Chondrocyte (in vitro differentiated cells): Measurements from ENCODE around the gene RC3H2. TPM values are rescaled to one million over a fixed set of nuclear protein-coding genes. Genes with fewer than 3 reads are reported as not detected.
"Not testable (repeated sequence)": the region's sequence is repeated elsewhere in the genome, so short reads cannot be mapped to it uniquely, and the experiment has no call there.

ENCODE experiments used
- DNase-seq: peaks from one replicate; pipeline ENCODE4 v3.0.0; 2021; ENCODE audit warnings: mixed read lengths, low spot score
- H3K27ac Mint-ChIP-seq: one replicate; pipeline ENCODE4 v1.8.0; 2021; ENCODE audit warnings: mild to moderate bottlenecking, moderate library complexity, mixed read lengths; ENCODE audit not compliant: unreplicated experiment
- H3K27me3 Mint-ChIP-seq: 2 replicates; pipeline ENCODE4 v1.8.0; 2021; ENCODE audit warnings: low read depth, mixed read lengths
- H3K36me3 Mint-ChIP-seq: 2 replicates; pipeline ENCODE4 v1.8.0; 2021; ENCODE audit warnings: low read depth, mixed read lengths
- H3K4me1 Mint-ChIP-seq: 2 replicates; pipeline ENCODE4 v1.8.0; 2021; ENCODE audit warnings: low read depth, mild to moderate bottlenecking, mixed read lengths
- H3K4me3 Mint-ChIP-seq: one replicate; pipeline ENCODE4 v1.8.0; 2021; ENCODE audit warnings: mild to moderate bottlenecking, moderate library complexity, mixed read lengths; ENCODE audit not compliant: unreplicated experiment
- H3K9me3 Mint-ChIP-seq: 2 replicates; pipeline ENCODE4 v1.8.0; 2021; ENCODE audit warnings: low read depth, mixed read lengths
- CTCF ChIP-seq: fragments of 200-600 bp; sonication (generic); IDR thresholded peaks from 2 replicates; pipeline ENCODE4 v1.5.0; 2021; ENCODE audit warnings: antibody characterized with exemption, mild to moderate bottlenecking, moderate library complexity
- total RNA-seq: library from RNA; stranded (reverse); gene quantifications from 3 replicates; pipeline ENCODE4 v1.2.1, GENCODE V29; 2021

Gene RC3H2
- total RNA-seq, 1 donor from 2014 or later, result 74.6 TPM

GRCh38 chr9:122848256-122848943 lies 56.8 kb downstream of the RC3H2 start:
- TF ChIP-seq CTCF, result no peak
- peaks cover 21% of the 10 kb centered on the region for H3K36me3 Mint-ChIP-seq
- no peak overlapping the region for H3K27ac Mint-ChIP-seq
- no peaks in the 10 kb centered on the region for H3K4me1 Mint-ChIP-seq
- no peak overlapping the region for H3K4me3 Mint-ChIP-seq
- H3K9me3 Mint-ChIP-seq, result no peaks in the 10 kb centered on the region
- no peaks in the 10 kb centered on the region for H3K27me3 Mint-ChIP-seq
- no peak for DNase-seq

GRCh38 chr9:122846371-122846940 lies 58.7 kb downstream of the RC3H2 start:
- no peaks in the 10 kb centered on the region for H3K9me3 Mint-ChIP-seq
- no peak overlapping the region for H3K4me3 Mint-ChIP-seq
- peaks cover 21% of the 10 kb centered on the region for H3K36me3 Mint-ChIP-seq
- TF ChIP-seq CTCF, result no peak
- no peak overlapping the region for H3K27ac Mint-ChIP-seq
- H3K4me1 Mint-ChIP-seq, result no peaks in the 10 kb centered on the region
- no peak for DNase-seq
- H3K27me3 Mint-ChIP-seq, result no peaks in the 10 kb centered on the region

GRCh38 chr9:122845116-122845515 lies 60.0 kb downstream of the RC3H2 start:
- no peak for DNase-seq
- H3K36me3 Mint-ChIP-seq, result peaks cover 14% of the 10 kb centered on the region
- no peaks in the 10 kb centered on the region for H3K4me1 Mint-ChIP-seq
- TF ChIP-seq CTCF, result no peak
- no peak overlapping the region for H3K27ac Mint-ChIP-seq
- no peak overlapping the region for H3K4me3 Mint-ChIP-seq
- H3K27me3 Mint-ChIP-seq, result no peaks in the 10 kb centered on the region
- no peaks in the 10 kb centered on the region for H3K9me3 Mint-ChIP-seq

- TF ChIP-seq CTCF, result no peak
- Mint-ChIP-seq H3K36me3 (peaks cover 11% of the 10 kb centered on the region), H3K27ac (no peak overlapping the region), H3K27me3 (no peaks in the 10 kb centered on the region), H3K9me3 (peaks cover 7% of the 10 kb centered on the region), H3K4me3 (no peak overlapping the region), H3K4me1 (no peaks in the 10 kb centered on the region)
- no peak for DNase-seq
Measured at GRCh38 chr9:122844137-122844536, 61.0 kb downstream of the RC3H2 start.

- Mint-ChIP-seq H3K9me3 (peaks cover 7% of the 10 kb centered on the region), H3K27me3 (no peaks in the 10 kb centered on the region), H3K36me3 (peaks cover 8% of the 10 kb centered on the region), H3K4me1 (no peaks in the 10 kb centered on the region), H3K4me3 (no peak overlapping the region), H3K27ac (no peak overlapping the region)
- DNase-seq, result no peak
- no peak for TF ChIP-seq CTCF
Measured at GRCh38 chr9:122841501-122841900, 63.7 kb downstream of the RC3H2 start.

- not testable (repeated sequence) for H3K27me3 Mint-ChIP-seq, DNase-seq, H3K27ac Mint-ChIP-seq, H3K36me3 Mint-ChIP-seq, H3K4me3 Mint-ChIP-seq, H3K4me1 Mint-ChIP-seq, H3K9me3 Mint-ChIP-seq
Measured at GRCh38 chr9:122838441-122838840, 66.7 kb downstream of the RC3H2 start.
